Ascending aorta (tissue), 2 donors: ENCODE results near the gene SEC24B. TPM values are rescaled to one million over a fixed set of nuclear protein-coding genes. Genes with fewer than 3 reads are reported as not detected.
"Not testable (repeated sequence)": the region's sequence is repeated elsewhere in the genome, so short reads cannot be mapped to it uniquely, and the experiment has no call there.

Experiments
- DNase-seq, 2 donors: peaks; one replicate each; pipeline ENCODE4 v3.0.0-alpha.2; 2019; ENCODE audit warnings: low spot score in 2 of 2
- H3K27ac ChIP-seq, 2 donors: fragments of 200-600 bp; sonication (generic); one replicate each; pipeline ENCODE4 v1.5.1; 2016 to 2017; ENCODE audit warnings: mild to moderate bottlenecking in 1 of 2
- H3K27me3 ChIP-seq: fragments of 200-600 bp; sonication (generic); one replicate; pipeline ENCODE4 v1.5.1; 2017
- H3K36me3 ChIP-seq, 2 donors: fragments of 200-600 bp; sonication (generic); one replicate each; pipeline ENCODE4 v1.5.1; 2016
- H3K4me1 ChIP-seq, 2 donors: fragments of 200-600 bp; sonication (generic); one replicate each; pipeline ENCODE4 v1.5.1; 2016 to 2017; ENCODE audit warnings: mild to moderate bottlenecking in 1 of 2
- H3K4me3 ChIP-seq, 2 donors: fragments of 200-600 bp; sonication (generic); one replicate each; pipeline ENCODE4 v1.5.1; 2016 to 2017; ENCODE audit warnings: mild to moderate bottlenecking in 1 of 2
- H3K9me3 ChIP-seq, 2 donors: fragments of 200-600 bp; sonication (generic); one replicate each; pipeline ENCODE4 v1.5.1; 2016
- intact Hi-C: fragments of 100-400 bp; cut with DNase I; formaldehyde crosslinking; loops from one replicate; pipeline ENCODE4 v1.15.1; 2023
- total RNA-seq: library from RNA; depleted of rRNA; stranded (reverse); fragments of >200 nt; gene quantifications from one replicate; pipeline ENCODE4 v1.1.0, GENCODE V29; 2016
- TF ChIP-seq, protein P1 (sequence below), 3 experiments: fragments of 200-600 bp in 2 of 3; fragments of 450-650 bp in 1 of 3; sonication (generic) in 2 of 3; IDR thresholded peaks; one replicate each; pipeline ENCODE4 v1.5.1; 2016 to 2019; ENCODE audit warnings: antibody characterized with exemption in 3 of 3, mild to moderate bottlenecking in 1 of 3, moderate library complexity in 1 of 3

SEC24B gene
- total RNA-seq, 1 donor from 2014 or later = 20.1 TPM

DNA sequence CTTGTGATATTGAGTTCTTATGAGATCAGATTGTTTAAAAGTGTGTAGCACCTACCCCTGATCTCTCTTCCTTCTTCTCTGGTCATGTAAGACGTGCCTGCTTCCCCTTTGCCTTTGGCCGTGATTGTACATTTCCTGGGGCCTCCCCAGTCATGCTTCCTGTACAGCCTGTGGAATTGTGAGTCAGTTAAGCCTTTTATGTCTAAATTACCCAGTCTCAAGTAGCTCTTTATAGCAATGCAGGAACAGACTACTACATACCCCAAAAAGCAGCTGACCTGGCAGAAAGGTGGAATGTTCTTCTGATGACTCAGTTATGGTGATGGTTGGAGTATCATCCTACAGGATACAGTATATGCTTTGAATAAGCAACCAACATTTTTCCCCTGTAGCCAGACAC is 115.0 kb downstream of the SEC24B start:
- intact Hi-C loops = no loop called here

DNA sequence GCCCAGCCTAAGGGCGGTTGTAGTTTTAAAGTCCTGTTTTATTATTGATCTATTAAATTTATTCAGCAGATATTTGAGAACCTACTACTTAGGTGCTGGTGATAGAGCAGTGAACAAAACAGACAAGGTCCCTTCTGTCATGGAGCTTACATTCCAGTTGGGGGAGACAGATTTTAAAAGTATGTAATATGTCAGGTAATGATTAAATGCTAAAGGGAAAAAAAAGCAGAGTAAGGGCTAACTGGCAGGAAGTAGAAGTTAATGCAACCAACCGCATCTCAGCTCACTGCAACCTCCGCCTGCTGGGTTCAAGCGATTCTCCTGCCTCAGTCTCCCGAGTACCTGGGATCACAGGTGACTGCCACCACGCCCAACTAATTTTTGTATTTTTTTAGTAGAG is 118.6 kb downstream of the SEC24B start:
- peaks cover 0 to 2% of the 10 kb centered on the region in 2 donors for H3K36me3 ChIP-seq
- intact Hi-C loops = no loop called here
- H3K27ac ChIP-seq = no peak overlapping the region
- no peak for DNase-seq
- TF ChIP-seq, protein P1, sequence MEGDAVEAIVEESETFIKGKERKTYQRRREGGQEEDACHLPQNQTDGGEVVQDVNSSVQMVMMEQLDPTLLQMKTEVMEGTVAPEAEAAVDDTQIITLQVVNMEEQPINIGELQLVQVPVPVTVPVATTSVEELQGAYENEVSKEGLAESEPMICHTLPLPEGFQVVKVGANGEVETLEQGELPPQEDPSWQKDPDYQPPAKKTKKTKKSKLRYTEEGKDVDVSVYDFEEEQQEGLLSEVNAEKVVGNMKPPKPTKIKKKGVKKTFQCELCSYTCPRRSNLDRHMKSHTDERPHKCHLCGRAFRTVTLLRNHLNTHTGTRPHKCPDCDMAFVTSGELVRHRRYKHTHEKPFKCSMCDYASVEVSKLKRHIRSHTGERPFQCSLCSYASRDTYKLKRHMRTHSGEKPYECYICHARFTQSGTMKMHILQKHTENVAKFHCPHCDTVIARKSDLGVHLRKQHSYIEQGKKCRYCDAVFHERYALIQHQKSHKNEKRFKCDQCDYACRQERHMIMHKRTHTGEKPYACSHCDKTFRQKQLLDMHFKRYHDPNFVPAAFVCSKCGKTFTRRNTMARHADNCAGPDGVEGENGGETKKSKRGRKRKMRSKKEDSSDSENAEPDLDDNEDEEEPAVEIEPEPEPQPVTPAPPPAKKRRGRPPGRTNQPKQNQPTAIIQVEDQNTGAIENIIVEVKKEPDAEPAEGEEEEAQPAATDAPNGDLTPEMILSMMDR (IDR thresholded peaks at IDR 0.05) = no peak
- no peak overlapping the region for H3K4me3 ChIP-seq
- H3K27me3 ChIP-seq = no peaks in the 10 kb centered on the region
- H3K4me1 ChIP-seq = no peaks in the 10 kb centered on the region
- no peaks in the 10 kb centered on the region for H3K9me3 ChIP-seq

More for the DNA sequence above, 115.0 kb downstream of the SEC24B start:
- H3K9me3 ChIP-seq = no peaks in the 10 kb centered on the region
- H3K27me3 ChIP-seq = no peaks in the 10 kb centered on the region
- TF ChIP-seq, protein P1 (IDR thresholded peaks at IDR 0.05) = no peak
- no peaks in the 10 kb centered on the region for H3K4me1 ChIP-seq
- H3K27ac ChIP-seq = peak overlapping the region; percentile 1 to 6
- no peak for DNase-seq
- no peak overlapping the region for H3K4me3 ChIP-seq
- peaks cover 2 to 23% of the 10 kb centered on the region in 2 donors for H3K36me3 ChIP-seq

DNA sequence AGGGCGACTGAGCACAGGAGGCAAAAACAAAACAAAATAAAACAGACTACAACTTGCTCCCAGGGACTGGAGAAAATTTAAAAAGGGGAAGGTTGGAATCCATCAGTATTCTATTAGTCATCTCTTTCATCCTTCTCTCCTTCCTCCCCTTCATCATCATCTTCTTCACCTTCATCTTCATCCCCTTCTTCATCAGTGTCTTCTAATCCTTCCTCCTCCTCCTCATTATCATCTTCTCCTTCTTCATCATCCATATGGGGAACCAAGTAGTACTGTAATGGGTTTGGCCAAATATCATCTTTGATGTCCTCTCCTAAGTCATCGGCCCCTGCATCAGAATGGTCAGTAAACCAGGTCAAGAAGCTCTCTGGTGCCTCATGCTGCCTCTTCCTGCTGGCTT is 119.5 kb downstream of the SEC24B start:
- Histone ChIP-seq H3K36me3 (no peaks in the 10 kb centered on the region), H3K4me1 (no peaks in the 10 kb centered on the region), H3K9me3 (no peaks in the 10 kb centered on the region), H3K27ac (no peak overlapping the region), H3K27me3 (no peaks in the 10 kb centered on the region), H3K4me3 (no peak overlapping the region)
- intact Hi-C loops = no loop called here
- TF ChIP-seq, protein P1 (IDR thresholded peaks at IDR 0.05) = no peak
- no peak for DNase-seq

DNA sequence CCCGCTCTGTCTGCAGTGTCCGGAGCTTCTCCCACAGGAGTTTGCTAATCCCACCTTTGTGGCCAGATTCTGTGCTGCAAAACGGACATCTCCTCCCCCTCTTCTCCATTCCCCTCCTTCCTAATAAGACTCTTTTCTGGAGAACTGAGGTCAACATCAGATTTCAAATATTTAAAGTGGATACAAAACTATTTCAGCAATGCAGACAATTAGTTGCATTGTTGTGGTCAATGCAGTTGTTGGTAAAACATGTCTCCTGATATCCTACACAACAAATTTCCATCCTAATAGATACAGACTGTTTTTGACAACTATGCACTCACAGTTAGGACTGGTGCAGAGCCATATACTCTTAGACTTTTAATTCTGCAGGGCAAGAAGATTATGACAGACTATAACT is 121.4 kb downstream of the SEC24B start:
- TF ChIP-seq, protein P1 (IDR thresholded peaks at IDR 0.05) = no peak
- Histone ChIP-seq H3K27me3 (no peaks in the 10 kb centered on the region), H3K27ac (no peak overlapping the region), H3K36me3 (no peaks in the 10 kb centered on the region), H3K9me3 (no peaks in the 10 kb centered on the region), H3K4me3 (no peak overlapping the region), H3K4me1 (no peaks in the 10 kb centered on the region)
- no peak for DNase-seq
- intact Hi-C loops = no loop called here

GRCh38 chr4:109557433-109557832 is 123.8 kb downstream of the SEC24B start:
- intact Hi-C loops = no loop called here
- peaks cover 0 to 3% of the 10 kb centered on the region in 2 donors for H3K4me1 ChIP-seq
- no peak overlapping the region for H3K4me3 ChIP-seq
- H3K27ac ChIP-seq = no peak overlapping the region
- TF ChIP-seq, protein P1 (IDR thresholded peaks at IDR 0.05) = no peak
- no peaks in the 10 kb centered on the region for H3K27me3 ChIP-seq
- H3K9me3 ChIP-seq = no peaks in the 10 kb centered on the region
- H3K36me3 ChIP-seq = no peaks in the 10 kb centered on the region
- DNase-seq = no peak

DNA sequence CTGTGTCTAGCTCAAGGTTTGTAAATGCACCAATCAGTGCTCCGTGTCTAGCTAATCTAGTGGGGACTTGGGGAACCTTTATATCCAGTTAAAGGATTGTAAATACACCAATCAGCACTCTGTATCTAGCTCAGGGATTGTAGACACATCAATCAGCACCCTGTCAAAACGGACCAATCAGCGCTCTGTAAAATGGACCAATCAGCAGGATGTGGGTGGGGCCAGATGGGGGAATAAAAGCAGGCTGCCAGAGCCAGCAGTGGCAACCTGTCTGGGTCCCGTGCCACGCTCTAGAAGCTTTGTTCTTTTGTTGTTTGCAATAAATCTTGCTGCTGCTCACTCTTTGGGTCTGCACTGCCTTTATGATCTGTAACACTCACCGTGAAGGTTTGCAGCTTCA is 124.5 kb downstream of the SEC24B start:
- H3K9me3 ChIP-seq, DNase-seq, H3K27ac ChIP-seq, H3K27me3 ChIP-seq, H3K36me3 ChIP-seq, intact Hi-C loops, H3K4me1 ChIP-seq, H3K4me3 ChIP-seq: not testable (repeated sequence)
